Measurements from ENCODE around the gene CHST1. TPM values are rescaled to one million over a fixed set of nuclear protein-coding genes. Genes with fewer than 3 reads are reported as not detected.

CHST1 gene
- total RNA-seq, 1 donor from 2014 or later = 2.6 TPM

DNA sequence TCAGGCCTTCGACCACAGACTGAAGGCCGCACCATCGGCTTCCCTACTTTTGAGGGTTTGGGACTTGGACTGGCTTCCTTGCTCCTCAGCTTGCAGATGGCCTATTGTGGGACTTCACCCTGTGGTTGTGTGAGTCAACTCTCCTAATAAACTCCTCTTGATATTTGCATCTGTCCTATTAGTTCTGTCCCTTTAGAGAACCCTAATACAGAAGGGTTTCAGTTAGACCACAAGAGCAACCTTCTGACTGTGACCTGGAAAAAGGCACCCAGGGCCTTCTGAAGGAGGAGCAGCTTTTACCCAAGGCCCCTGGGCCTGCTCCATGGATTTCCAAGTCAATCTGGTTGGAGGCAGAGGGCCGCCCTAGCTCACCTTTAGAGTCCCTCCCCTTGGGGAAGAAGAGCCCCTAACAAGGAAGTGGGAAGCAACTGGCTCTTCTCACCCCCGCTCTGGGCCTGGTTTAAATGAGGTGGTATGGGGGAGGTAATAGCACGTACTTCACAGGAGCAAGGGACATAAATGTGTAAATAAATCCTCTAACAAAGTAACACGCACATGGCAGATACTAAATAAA, 11.2 kb upstream of the CHST1 start:
- FAIRE-seq (no peak), DNase-seq (ENCODE audit: low read depth) (no peak)
- peaks cover 4% of the 10 kb centered on the region for H3K36me3 Mint-ChIP-seq (ENCODE audit: low read depth, unreplicated experiment)
- Histone ChIP-seq H3K36me3 (ENCODE audit: insufficient read depth, low read length) (no peaks in the 10 kb centered on the region), H3K4me2 (ENCODE audit: low read length) (no peak overlapping the region), H3K4me3 (ENCODE audit: insufficient read depth, low read depth, low read length) (no peak overlapping the region), H3K27ac (ENCODE audit: low read depth, low read length) (no peak overlapping the region), H3K27me3 (ENCODE audit: insufficient read depth, low read length) (no peaks in the 10 kb centered on the region), H3K79me2 (ENCODE audit: insufficient read depth, low read length) (no peaks in the 10 kb centered on the region), H3K9ac (ENCODE audit: low read length) (no peak overlapping the region), H3K9me3 (ENCODE audit: insufficient read depth, low read depth, low read length) (no peaks in the 10 kb centered on the region), H2AFZ (ENCODE audit: low read depth, low read length) (no peak overlapping the region), H4K20me1 (ENCODE audit: insufficient read depth, low read length) (no peaks in the 10 kb centered on the region), H3K4me1 (ENCODE audit: insufficient read depth, low read length) (no peaks in the 10 kb centered on the region)
- H3K27ac Mint-ChIP-seq (ENCODE audit: unreplicated experiment) = no peak overlapping the region
- no peak for TF ChIP-seq EZH2 (IDR thresholded peaks at IDR 0.05; ENCODE audit: insufficient read depth, low read length)
- TF ChIP-seq, protein P1, sequence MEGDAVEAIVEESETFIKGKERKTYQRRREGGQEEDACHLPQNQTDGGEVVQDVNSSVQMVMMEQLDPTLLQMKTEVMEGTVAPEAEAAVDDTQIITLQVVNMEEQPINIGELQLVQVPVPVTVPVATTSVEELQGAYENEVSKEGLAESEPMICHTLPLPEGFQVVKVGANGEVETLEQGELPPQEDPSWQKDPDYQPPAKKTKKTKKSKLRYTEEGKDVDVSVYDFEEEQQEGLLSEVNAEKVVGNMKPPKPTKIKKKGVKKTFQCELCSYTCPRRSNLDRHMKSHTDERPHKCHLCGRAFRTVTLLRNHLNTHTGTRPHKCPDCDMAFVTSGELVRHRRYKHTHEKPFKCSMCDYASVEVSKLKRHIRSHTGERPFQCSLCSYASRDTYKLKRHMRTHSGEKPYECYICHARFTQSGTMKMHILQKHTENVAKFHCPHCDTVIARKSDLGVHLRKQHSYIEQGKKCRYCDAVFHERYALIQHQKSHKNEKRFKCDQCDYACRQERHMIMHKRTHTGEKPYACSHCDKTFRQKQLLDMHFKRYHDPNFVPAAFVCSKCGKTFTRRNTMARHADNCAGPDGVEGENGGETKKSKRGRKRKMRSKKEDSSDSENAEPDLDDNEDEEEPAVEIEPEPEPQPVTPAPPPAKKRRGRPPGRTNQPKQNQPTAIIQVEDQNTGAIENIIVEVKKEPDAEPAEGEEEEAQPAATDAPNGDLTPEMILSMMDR (IDR thresholded peaks at IDR 0.05; ENCODE audit: insufficient read depth, low read depth, low read length) = no peak
- H3K9me3 Mint-ChIP-seq (ENCODE audit: unreplicated experiment) = no peaks in the 10 kb centered on the region
- H3K4me1 Mint-ChIP-seq (ENCODE audit: low read depth, unreplicated experiment) = no peaks in the 10 kb centered on the region
- peaks cover 49% of the 10 kb centered on the region for H3K27me3 Mint-ChIP-seq (ENCODE audit: low read depth, unreplicated experiment)
- no peak overlapping the region for H3K4me3 Mint-ChIP-seq (ENCODE audit: unreplicated experiment)

DNA sequence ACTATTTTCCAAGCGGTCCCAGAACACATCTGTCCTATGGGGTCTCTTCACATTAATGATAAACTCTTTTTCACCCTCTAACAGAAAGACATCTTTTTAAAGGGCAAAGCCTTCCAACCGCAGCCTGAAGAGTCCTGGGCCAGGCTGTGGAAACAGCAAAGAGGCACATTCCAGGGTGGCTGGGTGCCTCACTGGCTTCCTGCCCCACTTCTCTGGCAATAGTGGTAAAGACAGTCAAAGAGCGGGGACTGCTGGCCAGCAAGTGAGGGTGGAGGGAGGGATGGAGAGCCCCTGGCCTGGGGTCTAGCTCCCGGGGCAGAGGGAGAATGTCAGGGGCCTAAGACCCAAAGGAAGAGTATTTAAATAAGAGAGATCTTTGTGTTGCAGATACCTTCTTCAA, 10.2 kb upstream of the CHST1 start:
- Mint-ChIP-seq H3K27me3 (ENCODE audit: low read depth, unreplicated experiment) (peaks cover 50% of the 10 kb centered on the region), H3K27ac (ENCODE audit: unreplicated experiment) (no peak overlapping the region), H3K4me3 (ENCODE audit: unreplicated experiment) (no peak overlapping the region), H3K4me1 (ENCODE audit: low read depth, unreplicated experiment) (no peaks in the 10 kb centered on the region), H3K36me3 (ENCODE audit: low read depth, unreplicated experiment) (peaks cover 4% of the 10 kb centered on the region), H3K9me3 (ENCODE audit: unreplicated experiment) (no peaks in the 10 kb centered on the region)
- no peak for DNase-seq (ENCODE audit: low read depth)
- Histone ChIP-seq H2AFZ (ENCODE audit: low read depth, low read length) (no peak overlapping the region), H3K27me3 (ENCODE audit: insufficient read depth, low read length) (no peaks in the 10 kb centered on the region), H3K4me1 (ENCODE audit: insufficient read depth, low read length) (no peaks in the 10 kb centered on the region), H3K36me3 (ENCODE audit: insufficient read depth, low read length) (no peaks in the 10 kb centered on the region), H3K4me2 (ENCODE audit: low read length) (no peak overlapping the region), H3K9me3 (ENCODE audit: insufficient read depth, low read depth, low read length) (no peaks in the 10 kb centered on the region), H3K9ac (ENCODE audit: low read length) (no peak overlapping the region), H3K79me2 (ENCODE audit: insufficient read depth, low read length) (no peaks in the 10 kb centered on the region), H3K4me3 (ENCODE audit: insufficient read depth, low read depth, low read length) (no peak overlapping the region), H4K20me1 (ENCODE audit: insufficient read depth, low read length) (no peaks in the 10 kb centered on the region), H3K27ac (ENCODE audit: low read depth, low read length) (no peak overlapping the region)
- FAIRE-seq = no peak
- TF ChIP-seq EZH2 (IDR thresholded peaks at IDR 0.05; ENCODE audit: insufficient read depth, low read length) = no peak
- TF ChIP-seq, protein P1 (IDR thresholded peaks at IDR 0.05; ENCODE audit: insufficient read depth, low read depth, low read length) = no peak

GRCh38 chr11:45674481-45675190, 9.2 kb upstream of the CHST1 start:
- Mint-ChIP-seq H3K9me3 (ENCODE audit: unreplicated experiment) (no peaks in the 10 kb centered on the region), H3K4me1 (ENCODE audit: low read depth, unreplicated experiment) (no peaks in the 10 kb centered on the region), H3K27me3 (ENCODE audit: low read depth, unreplicated experiment) (peaks cover 57% of the 10 kb centered on the region), H3K27ac (ENCODE audit: unreplicated experiment) (no peak overlapping the region), H3K4me3 (ENCODE audit: unreplicated experiment) (no peak overlapping the region), H3K36me3 (ENCODE audit: low read depth, unreplicated experiment) (peaks cover 4% of the 10 kb centered on the region)
- no peaks in the 10 kb centered on the region for H3K27me3 ChIP-seq (ENCODE audit: insufficient read depth, low read length)
- H3K79me2 ChIP-seq (ENCODE audit: insufficient read depth, low read length) = no peaks in the 10 kb centered on the region
- FAIRE-seq = no peak
- no peak for DNase-seq (ENCODE audit: low read depth)
- no peaks in the 10 kb centered on the region for H4K20me1 ChIP-seq (ENCODE audit: insufficient read depth, low read length)
- no peak overlapping the region for H3K4me3 ChIP-seq (ENCODE audit: insufficient read depth, low read depth, low read length)
- no peak overlapping the region for H2AFZ ChIP-seq (ENCODE audit: low read depth, low read length)
- H3K9ac ChIP-seq (ENCODE audit: low read length) = no peak overlapping the region
- no peak overlapping the region for H3K27ac ChIP-seq (ENCODE audit: low read depth, low read length)
- no peaks in the 10 kb centered on the region for H3K36me3 ChIP-seq (ENCODE audit: insufficient read depth, low read length)
- TF ChIP-seq, protein P1 (IDR thresholded peaks at IDR 0.05; ENCODE audit: insufficient read depth, low read depth, low read length) = no peak
- TF ChIP-seq EZH2 (IDR thresholded peaks at IDR 0.05; ENCODE audit: insufficient read depth, low read length) = no peak
- H3K4me2 ChIP-seq (ENCODE audit: low read length) = no peak overlapping the region
- H3K4me1 ChIP-seq (ENCODE audit: insufficient read depth, low read length) = no peaks in the 10 kb centered on the region
- no peaks in the 10 kb centered on the region for H3K9me3 ChIP-seq (ENCODE audit: insufficient read depth, low read depth, low read length)

Data from astrocyte (in vitro differentiated cells and primary cell).